Duodenal mucosa (tissue), 2 donors: ENCODE results near the gene SMAD1.

Experiments used
- H3K27ac ChIP-seq: one replicate; pipeline ENCODE4 v1.7.0; 2013; ENCODE audit warnings: low read depth, low read length
- H3K27me3 ChIP-seq, 2 donors: one replicate each; pipeline ENCODE4 v1.7.0; 2013; ENCODE audit warnings: low read length in 2 of 2, control low read depth in 1 of 2; ENCODE audit not compliant: insufficient read depth in 2 of 2, control insufficient read depth in 1 of 2
- H3K36me3 ChIP-seq, 2 donors: one replicate each; pipeline ENCODE4 v1.7.0; 2013; ENCODE audit warnings: low read length in 2 of 2, control low read depth in 1 of 2; ENCODE audit not compliant: insufficient read depth in 2 of 2, control insufficient read depth in 1 of 2
- H3K4me1 ChIP-seq, 2 donors: one replicate each; pipeline ENCODE4 v1.7.0; 2013; ENCODE audit warnings: low read length in 2 of 2, control low read depth in 1 of 2; ENCODE audit not compliant: insufficient read depth in 2 of 2, control insufficient read depth in 1 of 2
- H3K4me3 ChIP-seq, 2 donors: one replicate each; pipeline ENCODE4 v1.7.0; 2013; ENCODE audit warnings: low read length in 2 of 2, low read depth in 1 of 2
- H3K9ac ChIP-seq, 2 donors: one replicate each; pipeline ENCODE4 v1.7.0; 2013; ENCODE audit warnings: low read length in 2 of 2, low read depth in 1 of 2
- H3K9me3 ChIP-seq, 2 donors: one replicate each; pipeline ENCODE4 v1.7.0; 2013; ENCODE audit warnings: low read length in 2 of 2, control low read depth in 1 of 2; ENCODE audit not compliant: control insufficient read depth in 1 of 2

The SMAD1 gene

DNA sequence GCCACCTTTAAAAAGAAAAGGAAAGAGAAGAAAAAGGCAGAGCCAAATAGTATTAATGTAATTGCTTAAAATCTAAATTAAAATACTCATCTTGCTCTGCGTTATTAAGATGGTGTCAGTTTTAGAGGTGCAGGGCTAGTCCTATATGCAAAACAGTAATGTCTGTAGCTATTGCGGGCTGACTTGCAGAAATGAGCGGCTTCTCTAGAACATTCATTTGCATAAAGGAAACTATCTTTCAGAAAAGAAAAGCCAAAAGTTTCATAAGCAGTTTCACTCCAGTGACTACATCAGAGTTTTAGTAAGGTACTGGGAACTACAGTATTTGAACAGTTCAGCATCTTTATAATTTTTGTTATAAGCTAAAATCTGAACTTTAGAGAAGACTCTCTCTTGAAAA lies 6.0 kb downstream of the SMAD1 start:
- Histone ChIP-seq H3K9me3 (no peaks in the 10 kb centered on the region), H3K4me1 (peaks cover 24 to 60% of the 10 kb centered on the region in 2 donors), H3K27ac (no peak overlapping the region), H3K9ac (no peak overlapping the region), H3K36me3 (no peaks in the 10 kb centered on the region), H3K27me3 (no peaks in the 10 kb centered on the region), H3K4me3 (no peak overlapping the region)

DNA sequence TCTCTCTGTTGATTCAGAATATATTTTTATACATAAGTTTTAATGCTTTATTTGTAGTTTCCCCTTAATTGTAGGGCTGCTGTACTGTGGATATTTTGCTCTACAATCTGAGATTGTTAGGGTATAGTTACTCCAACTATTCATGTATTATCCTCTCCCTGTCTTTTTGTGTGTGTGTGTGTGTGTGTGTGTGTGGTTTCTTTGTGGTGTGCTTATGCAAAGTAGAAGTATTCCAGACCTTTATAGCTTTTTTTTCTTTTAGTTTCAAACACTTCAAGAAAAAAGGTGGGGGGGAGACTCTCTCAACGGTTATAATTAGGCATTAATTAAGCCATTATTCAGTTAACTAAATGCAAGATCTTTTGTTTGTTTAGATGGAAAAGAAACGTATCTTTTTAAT lies 6.7 kb downstream of the SMAD1 start:
- Histone ChIP-seq H3K9me3 (no peaks in the 10 kb centered on the region), H3K27ac (no peak overlapping the region), H3K36me3 (no peaks in the 10 kb centered on the region), H3K4me1 (peaks cover 27 to 64% of the 10 kb centered on the region in 2 donors), H3K9ac (no peak overlapping the region), H3K4me3 (no peak overlapping the region), H3K27me3 (no peaks in the 10 kb centered on the region)

DNA sequence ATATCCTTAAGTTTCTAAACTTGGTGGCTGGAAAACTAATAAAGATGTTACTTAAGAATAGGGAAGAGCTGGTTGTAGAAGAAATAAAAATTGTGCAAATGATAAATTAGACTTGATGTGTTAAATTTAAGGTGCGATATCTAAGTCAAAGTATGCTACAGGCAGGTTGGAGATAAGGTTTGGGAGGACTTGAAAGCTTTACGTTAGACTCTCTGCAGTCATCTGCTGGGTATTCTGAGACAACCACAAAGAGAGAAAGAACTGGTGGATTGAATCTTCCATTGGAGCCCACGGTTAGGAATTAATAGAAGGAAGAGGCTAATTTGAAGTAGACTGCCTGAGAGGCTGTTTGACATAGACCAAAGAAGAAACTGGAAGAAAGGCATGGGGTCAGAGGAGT lies 7.9 kb downstream of the SMAD1 start:
- H3K36me3 ChIP-seq, result no peaks in the 10 kb centered on the region

DNA sequence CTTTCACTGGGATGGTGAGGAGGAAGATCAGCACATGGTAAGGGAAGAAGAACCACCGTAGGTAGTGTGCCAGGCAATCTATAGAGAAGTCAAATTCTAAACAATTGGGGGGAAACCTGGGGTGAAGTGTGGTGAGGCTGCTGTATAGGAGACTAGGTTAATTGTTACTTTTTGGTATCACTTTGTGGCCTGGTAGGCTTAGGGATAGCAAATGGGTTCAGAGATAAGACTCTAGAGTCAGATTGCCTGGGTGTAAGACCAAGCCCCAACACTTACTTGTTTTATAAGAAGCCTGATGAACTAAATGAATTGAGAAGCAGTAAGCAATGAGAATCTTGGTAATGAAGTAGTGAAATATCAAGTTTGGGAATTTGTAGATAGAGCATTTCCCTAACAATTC lies 8.7 kb downstream of the SMAD1 start:
- H3K27me3 ChIP-seq, result no peaks in the 10 kb centered on the region
- H3K4me1 ChIP-seq, result peaks cover 23 to 60% of the 10 kb centered on the region in 2 donors
- no peak overlapping the region for H3K27ac ChIP-seq
- no peak overlapping the region for H3K4me3 ChIP-seq
- H3K9ac ChIP-seq, result no peak overlapping the region
- H3K9me3 ChIP-seq, result no peaks in the 10 kb centered on the region
- no peaks in the 10 kb centered on the region for H3K36me3 ChIP-seq

More for the DNA sequence above, 7.9 kb downstream of the SMAD1 start:
- Histone ChIP-seq H3K27ac (no peak overlapping the region), H3K4me3 (no peak overlapping the region), H3K4me1 (peaks cover 23 to 61% of the 10 kb centered on the region in 2 donors), H3K9ac (no peak overlapping the region), H3K9me3 (no peaks in the 10 kb centered on the region), H3K27me3 (no peaks in the 10 kb centered on the region)

DNA sequence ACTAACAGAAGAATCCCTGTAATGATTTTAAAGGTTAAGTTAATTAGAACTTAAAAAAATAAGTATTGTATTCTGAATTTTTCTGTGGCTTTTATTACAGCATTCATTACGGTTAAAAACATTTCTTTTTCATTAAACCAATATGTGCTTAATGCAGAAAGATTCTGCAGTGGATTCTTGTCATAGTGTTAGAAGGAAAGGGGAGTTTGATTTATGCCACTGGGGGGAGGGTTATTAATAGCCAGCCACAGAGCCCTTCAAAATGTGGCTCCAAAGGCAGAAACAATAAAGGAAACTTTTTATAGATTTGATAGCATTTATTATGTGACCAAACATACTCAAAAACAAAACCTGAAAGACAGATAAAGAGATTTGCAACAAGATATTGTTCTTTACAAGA lies 9.1 kb downstream of the SMAD1 start:
- Histone ChIP-seq H3K27ac (no peak overlapping the region), H3K4me3 (no peak overlapping the region), H3K9me3 (no peaks in the 10 kb centered on the region), H3K9ac (no peak overlapping the region), H3K36me3 (no peaks in the 10 kb centered on the region), H3K4me1 (peaks cover 23 to 60% of the 10 kb centered on the region in 2 donors), H3K27me3 (no peaks in the 10 kb centered on the region)

DNA sequence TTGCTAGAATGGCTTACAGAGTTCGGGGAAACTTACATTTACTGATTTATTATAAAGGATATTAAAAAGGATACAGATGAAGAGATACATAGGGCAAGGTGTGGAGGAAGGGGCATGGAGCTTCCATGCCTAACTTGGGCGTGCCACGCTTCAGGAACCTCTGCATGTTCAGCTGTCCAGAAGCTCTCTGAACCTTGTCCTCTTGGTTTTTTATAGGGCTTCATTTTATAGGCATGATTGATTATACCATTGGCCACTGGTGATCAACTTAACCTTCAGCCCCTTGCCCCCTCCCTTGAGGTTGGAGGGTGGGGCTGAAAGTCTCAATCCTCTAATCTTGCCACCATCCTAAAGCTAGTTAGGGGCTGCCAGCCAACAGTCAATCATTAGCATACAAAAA lies 10.7 kb downstream of the SMAD1 start:
- Histone ChIP-seq H3K27me3 (no peaks in the 10 kb centered on the region), H3K9ac (no peak overlapping the region), H3K9me3 (no peaks in the 10 kb centered on the region), H3K4me1 (peaks cover 18 to 45% of the 10 kb centered on the region in 2 donors), H3K36me3 (no peaks in the 10 kb centered on the region), H3K4me3 (no peak overlapping the region), H3K27ac (no peak overlapping the region)

DNA sequence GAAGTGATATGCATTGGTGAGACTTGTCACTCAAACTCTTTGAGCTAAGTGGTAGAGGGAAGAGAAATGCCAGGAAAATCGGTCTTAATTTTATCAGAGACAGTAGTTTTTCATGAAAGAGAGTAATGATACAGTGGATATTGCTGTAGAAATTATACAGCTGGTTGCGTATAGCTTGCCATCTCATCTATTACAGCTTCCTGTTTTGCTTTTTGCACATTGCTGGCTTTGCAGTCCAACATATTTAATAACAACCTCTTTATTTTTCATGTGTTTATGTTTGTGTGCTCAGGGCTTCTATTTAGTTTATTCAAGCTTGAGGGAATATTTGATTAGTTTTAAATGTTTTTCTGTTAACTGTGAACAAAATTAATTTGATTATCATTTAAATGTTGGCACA lies 11.5 kb downstream of the SMAD1 start:
- Histone ChIP-seq H3K9ac (no peak overlapping the region), H3K27ac (no peak overlapping the region), H3K27me3 (no peaks in the 10 kb centered on the region), H3K9me3 (no peaks in the 10 kb centered on the region), H3K4me1 (peaks cover 18 to 46% of the 10 kb centered on the region in 2 donors), H3K36me3 (no peaks in the 10 kb centered on the region), H3K4me3 (no peak overlapping the region)

DNA sequence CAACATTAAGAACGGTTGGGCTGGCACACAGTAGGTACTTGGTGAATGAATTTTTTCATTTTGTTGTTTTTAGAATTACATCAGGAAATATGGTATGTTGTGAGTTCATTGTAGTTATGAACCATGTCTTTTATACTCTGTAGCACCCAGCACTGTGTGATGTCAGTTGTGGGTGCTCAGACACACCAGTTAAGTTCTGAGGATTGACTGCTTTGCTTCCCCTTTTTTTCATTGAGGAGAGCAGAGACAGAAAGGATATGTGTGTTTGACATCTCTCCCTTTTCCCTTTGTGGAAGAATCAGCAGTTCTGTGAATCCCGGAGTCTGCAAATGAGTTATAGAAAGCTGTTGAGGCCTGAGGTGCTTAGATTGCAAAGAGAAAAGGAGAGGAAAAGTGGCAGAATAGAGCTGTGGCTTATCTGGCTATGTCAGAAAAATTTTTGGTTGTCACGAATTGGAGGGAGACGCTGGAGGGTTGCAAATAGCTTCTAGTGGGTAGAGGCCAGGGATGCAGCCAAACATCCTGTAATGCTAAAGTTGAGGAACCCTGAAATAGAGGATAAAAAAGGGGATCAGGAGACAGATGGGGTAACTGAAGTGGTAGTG lies 13.1 kb downstream of the SMAD1 start:
- H3K9ac ChIP-seq, result no peak overlapping the region

DNA sequence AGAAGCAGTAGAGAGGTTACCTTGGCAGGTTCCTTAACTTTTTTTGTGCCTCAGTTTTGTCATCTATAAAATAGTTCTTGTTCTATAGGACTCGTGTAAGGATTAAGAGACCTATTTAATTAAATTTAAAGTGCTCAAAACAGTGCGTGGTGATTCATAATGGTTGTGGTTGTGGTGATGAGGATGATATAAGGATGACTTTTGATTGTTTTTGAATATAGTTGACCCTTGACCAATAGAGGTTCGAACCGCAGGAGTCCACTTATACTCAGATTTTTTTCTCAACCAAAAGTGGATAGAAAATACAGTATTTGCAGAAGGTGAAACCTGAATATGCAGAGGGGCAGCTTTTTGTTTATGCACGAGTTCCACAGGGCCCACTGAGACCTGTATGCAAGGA lies 14.6 kb downstream of the SMAD1 start:
- H3K27ac ChIP-seq, result no peak overlapping the region
- no peak overlapping the region for H3K4me3 ChIP-seq
- H3K27me3 ChIP-seq, result no peaks in the 10 kb centered on the region
- no peaks in the 10 kb centered on the region for H3K36me3 ChIP-seq
- no peak overlapping the region for H3K9ac ChIP-seq
- no peaks in the 10 kb centered on the region for H3K9me3 ChIP-seq
- peaks cover 18 to 33% of the 10 kb centered on the region in 2 donors for H3K4me1 ChIP-seq

More for the DNA sequence above, 13.1 kb downstream of the SMAD1 start:
- H3K36me3 ChIP-seq, result no peaks in the 10 kb centered on the region
- no peaks in the 10 kb centered on the region for H3K9me3 ChIP-seq
- no peak overlapping the region for H3K4me3 ChIP-seq
- no peaks in the 10 kb centered on the region for H3K27me3 ChIP-seq
- H3K27ac ChIP-seq, result no peak overlapping the region
- peaks cover 18 to 46% of the 10 kb centered on the region in 2 donors for H3K4me1 ChIP-seq

DNA sequence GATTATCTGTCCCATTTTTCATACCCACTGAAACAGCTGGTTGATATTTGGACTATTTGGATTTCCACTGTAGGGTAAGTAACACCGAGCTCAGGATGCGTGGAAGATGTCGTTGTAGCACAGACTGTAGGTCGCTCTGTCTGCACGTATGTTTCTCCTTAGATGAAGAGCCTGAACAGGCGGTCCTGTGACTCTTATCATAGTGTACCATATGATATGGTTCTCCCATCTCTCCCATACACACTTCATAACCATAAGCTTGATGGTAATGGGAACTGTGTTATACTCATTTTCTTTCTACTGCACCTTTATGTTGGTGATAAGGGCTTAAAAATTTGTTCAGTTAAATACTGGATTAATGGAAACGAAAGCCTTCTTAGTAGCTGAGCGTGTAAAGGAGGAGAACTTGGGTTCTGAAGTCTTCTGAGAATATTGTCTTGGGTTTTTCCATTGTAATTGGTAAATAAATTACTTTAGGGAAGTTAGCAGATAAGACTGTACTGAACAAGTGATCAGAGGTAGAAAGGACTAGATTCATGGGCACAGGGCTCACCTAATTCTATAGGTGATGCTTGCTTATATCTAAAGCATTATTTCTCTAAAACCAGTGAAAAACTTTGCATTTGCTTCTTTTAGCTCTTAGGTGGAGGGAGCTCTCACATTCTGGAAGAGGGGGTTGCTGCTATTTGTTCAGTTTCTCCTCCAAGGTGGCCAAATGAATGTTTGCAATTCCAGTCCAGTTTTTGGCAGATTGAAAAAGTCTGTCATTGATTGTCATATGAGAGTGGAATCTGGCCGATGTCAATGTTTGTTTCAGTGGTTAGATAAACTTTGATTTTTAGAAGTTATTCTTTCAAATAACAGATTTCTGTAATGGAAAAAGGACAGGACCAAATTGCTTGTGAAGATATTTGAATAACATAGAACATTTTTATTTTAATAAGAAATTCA lies 15.8 kb downstream of the SMAD1 start:
- H3K27me3 ChIP-seq, result no peaks in the 10 kb centered on the region
- H3K9ac ChIP-seq, result no peak overlapping the region
- no peaks in the 10 kb centered on the region for H3K9me3 ChIP-seq
- H3K27ac ChIP-seq, result no peak overlapping the region
- H3K4me1 ChIP-seq, result peaks cover 13 to 28% of the 10 kb centered on the region in 2 donors
- H3K4me3 ChIP-seq, result no peak overlapping the region
- no peaks in the 10 kb centered on the region for H3K36me3 ChIP-seq
